ENCODE results near the gene SLC22A23. TPM values are rescaled to one million over a fixed set of nuclear protein-coding genes. Genes with fewer than 3 reads are reported as not detected.

Gene SLC22A23
- total and polyA plus RNA-seq, 4 donors: 4.9 to 45.4 (median 19.7) TPM

GRCh38 chr6:3368685-3369084, 88.2 kb downstream of the SLC22A23 start (continued):
- TF ChIP-seq RXRA (IDR thresholded peaks at IDR 0.05) (no peak), RAD21 (IDR thresholded peaks at IDR 0.05) (no peak), FOXA1 (IDR thresholded peaks at IDR 0.05) (no peak), ZBTB33 (IDR thresholded peaks at IDR 0.05) (no peak), NR2F2 (IDR thresholded peaks at IDR 0.05) (no peak)

- Histone ChIP-seq H3K4me3 (ENCODE audit: low read depth in 1 of 3, low read length in 3 of 3) (no peak overlapping the region), H3K9me3 (ENCODE audit: control insufficient read depth in 4 of 4, low read length in 3 of 4) (no peaks in the 10 kb centered on the region), H3K36me3 (ENCODE audit: control insufficient read depth in 4 of 4, insufficient read depth in 3 of 4, low read depth in 1 of 4, low read length in 3 of 4) (no peaks in the 10 kb centered on the region), H3K27ac (ENCODE audit: low read depth in 1 of 2, low read length in 2 of 2) (peak overlapping the region in 1 of 2 donors; percentile 59), H3K4me1 (ENCODE audit: control insufficient read depth in 4 of 4, insufficient read depth in 4 of 4, low read length in 3 of 4) (peaks cover 27 to 80% (median 73%) of the 10 kb centered on the region in 4 donors), H3K9ac (ENCODE audit: low read depth in 1 of 2, low read length in 2 of 2) (no peak overlapping the region), H3K27me3 (ENCODE audit: control insufficient read depth in 4 of 4, insufficient read depth in 4 of 4, low read length in 3 of 4) (no peaks in the 10 kb centered on the region)
- no peak for DNase-seq (ENCODE audit: low spot score)
- WGBS: 62% methylated on average over 5 of the region's 5 CpGs
- TF ChIP-seq SP1 (IDR thresholded peaks at IDR 0.05) (no peak), RXRA (IDR thresholded peaks at IDR 0.05) (peak in 1 of 2 donors; percentile 9), HNF4G (IDR thresholded peaks at IDR 0.05) (no peak), GABPA (IDR thresholded peaks at IDR 0.05 in 1 of 2, conservative IDR thresholded peaks at IDR 0.05 in 1 of 2) (no peak)
These were observed 89.2 kb downstream of the SLC22A23 start for GRCh38 chr6:3367630-3368029.

- no peaks in the 10 kb centered on the region for H3K9me3 ChIP-seq (ENCODE audit: control insufficient read depth in 4 of 4, low read length in 3 of 4)
- peaks cover 21 to 72% (median 67%) of the 10 kb centered on the region in 4 donors for H3K4me1 ChIP-seq (ENCODE audit: control insufficient read depth in 4 of 4, insufficient read depth in 4 of 4, low read length in 3 of 4)
- DNase-seq (ENCODE audit: low spot score): no peak
- H3K27ac ChIP-seq (ENCODE audit: low read depth in 1 of 2, low read length in 2 of 2): peak overlapping the region; percentile 59 to 65
- H3K27me3 ChIP-seq (ENCODE audit: control insufficient read depth in 4 of 4, insufficient read depth in 4 of 4, low read length in 3 of 4): no peaks in the 10 kb centered on the region
- H3K9ac ChIP-seq (ENCODE audit: low read depth in 1 of 2, low read length in 2 of 2): no peak overlapping the region
- no peaks in the 10 kb centered on the region for H3K36me3 ChIP-seq (ENCODE audit: control insufficient read depth in 4 of 4, insufficient read depth in 3 of 4, low read depth in 1 of 4, low read length in 3 of 4)
- WGBS: 45% methylated on average over 5 of the region's 5 CpGs
- H3K4me3 ChIP-seq (ENCODE audit: low read depth in 1 of 3, low read length in 3 of 3): no peak overlapping the region
- TF ChIP-seq SP1 (IDR thresholded peaks at IDR 0.05) (peak; percentile 85), MAX (IDR thresholded peaks at IDR 0.05) (peak; percentile 73), GABPA (IDR thresholded peaks at IDR 0.05 in 1 of 2, conservative IDR thresholded peaks at IDR 0.05 in 1 of 2) (no peak), RAD21 (IDR thresholded peaks at IDR 0.05) (peak; percentile 2 to 54), NR2F2 (IDR thresholded peaks at IDR 0.05) (peak; percentile 44), RXRA (IDR thresholded peaks at IDR 0.05) (peak; percentile 86 to 92), JUND (IDR thresholded peaks at IDR 0.05) (peak in 1 of 2 donors; percentile 53), HNF4A (conservative IDR thresholded peaks at IDR 0.05) (peak; percentile 78 to 92), ATF3 (IDR thresholded peaks at IDR 0.05) (no peak), HNF4G (IDR thresholded peaks at IDR 0.05) (peak; percentile 74), ZBTB33 (IDR thresholded peaks at IDR 0.05) (peak; percentile 52), CTCF (IDR thresholded peaks at IDR 0.05; ENCODE audit: low read depth, low read length, missing input control) (no peak), YY1 (IDR thresholded peaks at IDR 0.05) (peak; percentile 70), FOXA1 (IDR thresholded peaks at IDR 0.05) (peak; percentile 23), EGR1 (IDR thresholded peaks at IDR 0.05; ENCODE audit: low read depth in 2 of 2) (peak in 1 of 2 donors; percentile 50), FOXA2 (IDR thresholded peaks at IDR 0.05) (no peak), REST (IDR thresholded peaks at IDR 0.05) (peak; percentile 28), TAF1 (conservative IDR thresholded peaks at IDR 0.05) (no peak)
These were observed 90.0 kb downstream of the SLC22A23 start for GRCh38 chr6:3366596-3367413.
